Activated T-cell treated with anti-CD3 and anti-CD28 coated beads, Interleukin-2, amount 50 U/mL, for 72 hours (primary cell): ENCODE results near the gene GBP1. TPM values are rescaled to one million over a fixed set of nuclear protein-coding genes. Genes with fewer than 3 reads are reported as not detected.
A peak's percentile ranks its signal among the peaks of the same experiment; 100 is the strongest.

Source experiments
- ATAC-seq, 2 donors: fragments of 150-1000 bp; cut with Tn5 transposase; replicated peaks in 1 of 2; 2 replicates each; pipeline ENCODE4 v1.10.0; 2021; ENCODE audit warnings: moderate library complexity in 2 of 2, mild to moderate bottlenecking in 1 of 2
- DNase-seq, 2 donors: peaks; one replicate each; pipeline ENCODE4 v3.0.0; 2021 to 2022; ENCODE audit warnings: mixed read lengths in 1 of 2
- H3K27ac Mint-ChIP-seq: one replicate; pipeline ENCODE4 v1.8.0; 2022; ENCODE audit warnings: mild to moderate bottlenecking, moderate library complexity, mixed read lengths
- H3K27me3 Mint-ChIP-seq: one replicate; pipeline ENCODE4 v1.8.0; 2022; ENCODE audit warnings: low read depth, mixed read lengths
- H3K36me3 Mint-ChIP-seq, 2 donors: one replicate each; pipeline ENCODE4 v1.8.0; 2022; ENCODE audit warnings: mixed read lengths in 2 of 2, mild to moderate bottlenecking in 1 of 2; ENCODE audit not compliant: insufficient read depth in 2 of 2
- H3K4me1 Mint-ChIP-seq: one replicate; pipeline ENCODE4 v1.8.0; 2022; ENCODE audit warnings: low read depth, mixed read lengths
- H3K4me3 Mint-ChIP-seq, 2 donors: one replicate each; pipeline ENCODE4 v1.8.0; 2022; ENCODE audit warnings: mild to moderate bottlenecking in 2 of 2, mixed read lengths in 2 of 2, moderate library complexity in 2 of 2
- H3K9me3 Mint-ChIP-seq, 2 donors: one replicate each; pipeline ENCODE4 v1.8.0; 2022; ENCODE audit warnings: mixed read lengths in 2 of 2
- total RNA-seq, 2 donors: library from RNA; stranded (reverse); gene quantifications; one replicate each; pipeline ENCODE4 v1.2.3, GENCODE V29; 2022

The GBP1 gene
- total RNA-seq: 10 to 100 TPM; 44.9 to 58.9 TPM

- Mint-ChIP-seq H3K4me3 (peak within 1 kb of the TSS; percentile 78 to 98), H3K4me1 (peaks cover 71% of the 10 kb centered on the region), H3K27ac (peak within 1 kb of the TSS; percentile 100), H3K9me3 (no peaks in the 10 kb centered on the region), H3K36me3 (peaks cover 9 to 13% of the 10 kb centered on the region in 2 donors), H3K27me3 (no peaks in the 10 kb centered on the region)
- ATAC-seq (peak; percentile 67 to 74), DNase-seq (peak in 1 of 2 donors; percentile 22)
These were observed at the start of gene GBP1 for GRCh38 chr1:89065079-89065868. Gene GBP1, minus strand, starts transcription at chr1:89065208. Its CDS starts 1,974 bp downstream, at chr1:89063234.

- Mint-ChIP-seq H3K36me3 (peaks cover 26 to 47% of the 10 kb centered on the region in 2 donors), H3K27ac (peak overlapping the region; percentile 57), H3K4me1 (peaks cover 37% of the 10 kb centered on the region), H3K27me3 (no peaks in the 10 kb centered on the region), H3K4me3 (no peak overlapping the region), H3K9me3 (peaks cover 0 to 3% of the 10 kb centered on the region in 2 donors)
- ATAC-seq (peak; percentile 25 to 64), DNase-seq (no peak)
These were observed 49.7 kb upstream of the GBP1 start for GRCh38 chr1:89114662-89115061.

- Mint-ChIP-seq H3K27me3 (no peaks in the 10 kb centered on the region), H3K27ac (peak overlapping the region; percentile 25), H3K4me1 (peaks cover 37% of the 10 kb centered on the region), H3K9me3 (peaks cover 0 to 3% of the 10 kb centered on the region in 2 donors), H3K4me3 (no peak overlapping the region), H3K36me3 (peaks cover 32 to 62% of the 10 kb centered on the region in 2 donors)
- DNase-seq: no peak
- no peak for ATAC-seq
These were observed 48.0 kb upstream of the GBP1 start for GRCh38 chr1:89112871-89113613.

- Mint-ChIP-seq H3K4me3 (peak overlapping the region in 1 of 2 donors; percentile 3), H3K9me3 (peaks cover 0 to 4% of the 10 kb centered on the region in 2 donors), H3K4me1 (peaks cover 27% of the 10 kb centered on the region), H3K36me3 (peaks cover 25 to 59% of the 10 kb centered on the region in 2 donors), H3K27me3 (no peaks in the 10 kb centered on the region), H3K27ac (peak overlapping the region; percentile 56)
- no peak for DNase-seq
- peak in 1 of 2 donors; percentile 8 for ATAC-seq
These were observed 39.7 kb upstream of the GBP1 start for GRCh38 chr1:89104687-89105086.

- Mint-ChIP-seq H3K27me3 (no peaks in the 10 kb centered on the region), H3K36me3 (peaks cover 22 to 54% of the 10 kb centered on the region in 2 donors), H3K27ac (peak overlapping the region; percentile 56), H3K4me3 (peak overlapping the region; percentile 1 to 3), H3K9me3 (peaks cover 0 to 4% of the 10 kb centered on the region in 2 donors), H3K4me1 (peaks cover 27% of the 10 kb centered on the region)
- ATAC-seq (peak; percentile 75 to 76), DNase-seq (no peak)
These were observed 39.1 kb upstream of the GBP1 start for GRCh38 chr1:89104147-89104546.

- Mint-ChIP-seq H3K4me3 (no peak overlapping the region), H3K27me3 (no peaks in the 10 kb centered on the region), H3K36me3 (peaks cover 17 to 36% of the 10 kb centered on the region in 2 donors), H3K4me1 (peaks cover 27% of the 10 kb centered on the region), H3K9me3 (peaks cover 2 to 7% of the 10 kb centered on the region in 2 donors), H3K27ac (peak overlapping the region; percentile 64)
- DNase-seq (no peak), ATAC-seq (peak in 1 of 2 donors; percentile 41)
These were observed 37.0 kb upstream of the GBP1 start for GRCh38 chr1:89102021-89102420.

GRCh38 chr1:89100412-89100811, 35.4 kb upstream of the GBP1 start:
- H3K27me3 Mint-ChIP-seq: no peaks in the 10 kb centered on the region
- H3K4me3 Mint-ChIP-seq: no peak overlapping the region
- DNase-seq: no peak
- H3K9me3 Mint-ChIP-seq: peaks cover 5 to 11% of the 10 kb centered on the region in 2 donors
- H3K27ac Mint-ChIP-seq: no peak overlapping the region
- peaks cover 11 to 22% of the 10 kb centered on the region in 2 donors for H3K36me3 Mint-ChIP-seq
- peaks cover 20% of the 10 kb centered on the region for H3K4me1 Mint-ChIP-seq
- ATAC-seq: no peak

GRCh38 chr1:89098857-89099256, 33.8 kb upstream of the GBP1 start:
- H3K9me3 Mint-ChIP-seq: peaks cover 5 to 10% of the 10 kb centered on the region in 2 donors
- H3K27ac Mint-ChIP-seq: no peak overlapping the region
- no peaks in the 10 kb centered on the region for H3K27me3 Mint-ChIP-seq
- peaks cover 4% of the 10 kb centered on the region for H3K4me1 Mint-ChIP-seq
- ATAC-seq (no peak), DNase-seq (no peak)
- H3K36me3 Mint-ChIP-seq: peaks cover 7 to 11% of the 10 kb centered on the region in 2 donors
- H3K4me3 Mint-ChIP-seq: no peak overlapping the region

- H3K27me3 Mint-ChIP-seq: no peaks in the 10 kb centered on the region
- no peak for ATAC-seq
- peaks cover 7% of the 10 kb centered on the region for H3K4me1 Mint-ChIP-seq
These were observed 30.7 kb upstream of the GBP1 start for GRCh38 chr1:89095737-89096136.

GRCh38 chr1:89089962-89090361, 25.0 kb upstream of the GBP1 start:
- DNase-seq: no peak
- Mint-ChIP-seq H3K36me3 (peaks cover 0 to 2% of the 10 kb centered on the region in 2 donors), H3K4me3 (no peak overlapping the region), H3K4me1 (peaks cover 21% of the 10 kb centered on the region), H3K27me3 (no peaks in the 10 kb centered on the region), H3K9me3 (no peaks in the 10 kb centered on the region), H3K27ac (no peak overlapping the region)
- peak; percentile 38 to 58 for ATAC-seq

More at GRCh38 chr1:89095737-89096136, 30.7 kb upstream of the GBP1 start:
- DNase-seq: no peak
- Mint-ChIP-seq H3K27ac (peak overlapping the region; percentile 29), H3K9me3 (peaks cover 5 to 10% of the 10 kb centered on the region in 2 donors), H3K4me3 (no peak overlapping the region), H3K36me3 (peaks cover 4 to 11% of the 10 kb centered on the region in 2 donors)

GRCh38 chr1:89088572-89088971, 23.6 kb upstream of the GBP1 start:
- peaks cover 21% of the 10 kb centered on the region for H3K4me1 Mint-ChIP-seq
- H3K4me3 Mint-ChIP-seq: no peak overlapping the region
- no peak for DNase-seq
- no peaks in the 10 kb centered on the region for H3K9me3 Mint-ChIP-seq
- no peak overlapping the region for H3K27ac Mint-ChIP-seq
- no peak for ATAC-seq
- H3K36me3 Mint-ChIP-seq: no peaks in the 10 kb centered on the region
- H3K27me3 Mint-ChIP-seq: no peaks in the 10 kb centered on the region

- H3K36me3 Mint-ChIP-seq: no peaks in the 10 kb centered on the region
- no peak overlapping the region for H3K27ac Mint-ChIP-seq
- H3K4me1 Mint-ChIP-seq: peaks cover 21% of the 10 kb centered on the region
- no peaks in the 10 kb centered on the region for H3K9me3 Mint-ChIP-seq
- H3K27me3 Mint-ChIP-seq: no peaks in the 10 kb centered on the region
- DNase-seq (no peak), ATAC-seq (no peak)
- H3K4me3 Mint-ChIP-seq: no peak overlapping the region
These were observed 22.2 kb upstream of the GBP1 start for GRCh38 chr1:89087241-89087640.

- Mint-ChIP-seq H3K4me1 (peaks cover 14% of the 10 kb centered on the region), H3K36me3 (peaks cover 0 to 2% of the 10 kb centered on the region in 2 donors), H3K9me3 (peaks cover 0 to 2% of the 10 kb centered on the region in 2 donors), H3K27ac (no peak overlapping the region), H3K4me3 (no peak overlapping the region), H3K27me3 (no peaks in the 10 kb centered on the region)
- peak; percentile 36 to 57 for DNase-seq
- peak in 1 of 2 donors; percentile 48 for ATAC-seq
These were observed 20.8 kb upstream of the GBP1 start for GRCh38 chr1:89085781-89086180.
